ENCODE data around the gene STAT5B. TPM values are rescaled to one million over a fixed set of nuclear protein-coding genes. Genes with fewer than 3 reads are reported as not detected.
A peak's percentile ranks its signal among the peaks of the same experiment; 100 is the strongest.
"Not testable (repeated sequence)": the region's sequence is repeated elsewhere in the genome, so short reads cannot be mapped to it uniquely, and the experiment has no call there.

Gene STAT5B
- total RNA-seq, 1 donor: 60.2 TPM

DNA sequence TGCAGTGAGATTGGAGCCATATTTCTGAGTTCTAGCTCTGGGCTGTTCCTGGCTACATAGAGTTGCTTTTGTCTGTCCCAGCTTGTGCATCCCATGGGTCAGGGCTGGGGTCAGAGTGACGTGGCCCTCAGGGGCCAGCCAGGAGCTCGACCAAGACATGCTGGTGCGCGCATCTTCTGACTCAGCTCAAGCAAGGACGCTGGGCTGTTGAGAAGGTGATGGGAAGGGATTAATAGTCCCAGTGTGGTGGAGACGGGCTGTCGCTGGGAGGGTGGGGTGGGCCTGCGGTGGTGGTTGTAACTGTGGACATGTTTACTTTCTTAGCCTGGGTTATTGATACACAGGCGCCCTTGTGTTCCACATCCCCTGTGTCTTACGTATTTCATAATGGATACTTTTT, 21.6 kb upstream of the STAT5B start:
- H3K9me3 ChIP-seq (ENCODE audit: low read depth, low read length); H3K27me3 ChIP-seq (ENCODE audit: insufficient read depth, low read length); H3K4me1 ChIP-seq (ENCODE audit: insufficient read depth, low read length); H3K4me3 ChIP-seq (ENCODE audit: low read length): not testable (repeated sequence)

GRCh38 chr17:42296012-42296411, 19.8 kb upstream of the STAT5B start:
- Histone ChIP-seq H3K9me3 (ENCODE audit: low read depth, low read length) (no peaks in the 10 kb centered on the region), H3K4me1 (ENCODE audit: insufficient read depth, low read length) (peaks cover 8% of the 10 kb centered on the region), H3K27me3 (ENCODE audit: insufficient read depth, low read length) (no peaks in the 10 kb centered on the region), H3K4me3 (ENCODE audit: low read length) (no peak overlapping the region)

DNA sequence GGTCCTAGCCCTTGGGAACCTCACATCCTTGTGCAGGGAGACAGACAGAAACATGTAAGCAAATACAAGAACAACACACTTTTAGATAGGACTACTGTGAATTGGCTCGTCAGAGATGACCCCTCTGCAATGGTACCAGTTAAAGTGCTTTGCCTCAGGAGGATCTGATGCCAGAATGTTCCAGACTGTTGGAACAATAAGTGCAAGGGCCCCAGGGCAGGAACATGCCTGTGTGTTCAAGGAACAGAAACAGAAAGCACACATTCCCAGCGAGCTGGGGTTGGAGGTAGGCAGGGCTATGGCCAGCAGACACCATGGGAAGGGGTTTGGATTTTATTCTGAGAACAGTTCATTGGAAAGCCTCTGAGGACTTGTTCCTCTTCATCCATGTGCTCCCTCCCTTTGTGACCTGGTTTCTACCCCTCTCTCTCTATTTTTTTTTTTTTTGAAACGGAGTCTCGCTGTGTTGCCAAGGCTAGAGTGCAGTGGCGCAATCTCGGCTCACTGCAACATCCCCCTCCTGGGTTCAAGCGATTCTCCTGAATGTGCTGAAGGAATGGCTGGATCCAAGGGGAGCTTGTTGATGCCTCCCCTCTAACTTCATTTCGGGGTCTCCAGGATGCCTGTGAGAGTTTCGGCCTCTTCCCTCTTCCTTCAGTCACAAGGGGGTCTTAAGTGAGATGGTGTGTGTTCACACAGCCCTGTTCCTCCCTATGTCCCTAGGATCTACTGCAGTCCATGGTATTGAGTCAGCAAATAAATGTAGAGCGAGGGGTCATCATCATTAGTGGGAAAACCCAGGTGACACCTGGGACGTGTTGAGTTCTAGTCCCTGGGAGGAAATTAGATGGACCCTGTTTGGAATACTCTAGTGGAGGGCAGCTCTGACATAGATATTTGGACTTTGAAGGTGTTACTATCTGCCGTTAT, 18.5 kb upstream of the STAT5B start:
- H3K4me3 ChIP-seq (ENCODE audit: low read length): no peak overlapping the region
- no peaks in the 10 kb centered on the region for H3K27me3 ChIP-seq (ENCODE audit: insufficient read depth, low read length)
- H3K4me1 ChIP-seq (ENCODE audit: insufficient read depth, low read length): peaks cover 19% of the 10 kb centered on the region
- no peaks in the 10 kb centered on the region for H3K9me3 ChIP-seq (ENCODE audit: low read depth, low read length)

DNA sequence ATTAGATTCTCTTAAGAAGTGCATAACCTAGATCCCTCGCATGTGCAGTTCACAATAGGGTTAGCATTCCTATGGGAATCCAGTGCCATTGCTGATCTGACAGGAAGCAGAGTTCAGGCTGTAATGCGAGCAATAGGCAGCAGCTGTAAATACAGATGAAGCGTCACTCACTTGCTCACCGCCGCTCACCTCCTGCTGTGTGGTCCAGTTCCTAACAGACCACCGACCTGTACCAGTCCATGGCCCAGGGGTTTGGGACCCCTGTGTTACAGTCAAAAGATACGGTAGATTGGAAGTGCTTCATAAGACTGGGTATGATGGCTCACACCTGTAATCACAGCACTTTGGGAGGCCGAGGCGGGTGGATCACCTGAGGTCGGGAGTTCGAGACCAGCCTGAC, 14.9 kb upstream of the STAT5B start:
- no peak overlapping the region for H3K4me3 ChIP-seq (ENCODE audit: low read length)
- peaks cover 49% of the 10 kb centered on the region for H3K4me1 ChIP-seq (ENCODE audit: insufficient read depth, low read length)
- H3K9me3 ChIP-seq (ENCODE audit: low read depth, low read length): no peaks in the 10 kb centered on the region
- H3K27me3 ChIP-seq (ENCODE audit: insufficient read depth, low read length): no peaks in the 10 kb centered on the region

DNA sequence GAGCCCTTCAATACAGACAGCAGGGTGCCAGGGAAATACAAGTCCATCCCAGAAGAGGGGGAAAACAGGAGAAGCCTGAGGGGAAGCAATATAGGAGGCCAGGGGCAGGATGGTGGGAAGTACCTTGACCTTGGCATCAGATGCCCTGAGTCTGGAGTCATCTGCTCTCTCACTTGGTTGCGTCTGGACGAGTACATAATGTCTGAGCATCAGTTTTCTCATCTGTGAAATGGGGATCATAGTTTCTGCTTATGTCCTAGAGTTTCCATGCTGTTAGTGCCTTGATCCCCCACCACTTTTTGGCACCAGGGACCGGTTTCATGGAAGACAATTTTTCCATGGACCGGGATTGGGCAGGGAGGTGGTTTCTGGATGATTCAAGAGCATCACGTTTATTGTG, 14.4 kb upstream of the STAT5B start:
- Histone ChIP-seq H3K4me3 (ENCODE audit: low read length) (no peak overlapping the region), H3K27me3 (ENCODE audit: insufficient read depth, low read length) (no peaks in the 10 kb centered on the region), H3K4me1 (ENCODE audit: insufficient read depth, low read length) (peaks cover 54% of the 10 kb centered on the region), H3K9me3 (ENCODE audit: low read depth, low read length) (no peaks in the 10 kb centered on the region)

GRCh38 chr17:42289611-42290181, 13.5 kb upstream of the STAT5B start:
- Histone ChIP-seq H3K4me1 (ENCODE audit: insufficient read depth, low read length) (peaks cover 56% of the 10 kb centered on the region), H3K27me3 (ENCODE audit: insufficient read depth, low read length) (no peaks in the 10 kb centered on the region), H3K9me3 (ENCODE audit: low read depth, low read length) (no peaks in the 10 kb centered on the region), H3K4me3 (ENCODE audit: low read length) (peak overlapping the region; percentile 87)

DNA sequence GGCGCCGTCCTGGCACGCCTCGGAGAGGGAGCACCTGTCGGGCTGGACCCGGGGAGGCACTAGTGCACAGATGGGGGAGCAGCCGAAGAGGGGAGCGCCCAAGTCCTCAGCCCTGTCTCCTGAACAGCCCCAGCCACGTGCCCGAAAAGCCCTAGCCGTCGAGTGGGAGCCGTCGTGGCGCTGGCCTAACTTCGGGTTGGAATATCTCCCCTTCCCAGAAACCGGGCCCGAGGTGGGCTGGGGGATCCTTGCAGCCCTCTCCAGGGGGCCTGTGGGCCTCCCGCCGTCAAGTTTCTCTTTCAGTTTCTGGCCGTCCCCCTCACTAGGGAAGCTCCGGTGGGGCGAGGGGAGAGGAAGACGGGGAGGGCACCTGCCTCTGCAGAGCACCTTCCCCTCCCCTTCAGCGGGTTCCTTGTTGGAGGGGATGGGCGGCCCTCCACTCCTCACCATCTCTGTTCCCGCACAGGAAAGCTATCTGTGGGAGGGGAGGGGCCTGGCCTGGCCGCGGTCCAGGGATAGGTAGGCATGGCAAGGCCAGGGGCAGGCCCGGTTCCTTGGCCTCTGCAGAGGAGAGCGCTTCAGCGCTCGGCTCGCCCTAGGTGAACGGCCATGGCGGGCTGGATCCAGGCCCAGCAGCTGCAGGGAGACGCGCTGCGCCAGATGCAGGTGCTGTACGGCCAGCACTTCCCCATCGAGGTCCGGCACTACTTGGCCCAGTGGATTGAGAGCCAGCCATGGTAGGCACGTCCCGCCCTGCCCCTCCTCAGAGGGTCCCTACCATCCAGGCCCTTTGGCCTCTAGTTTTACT, 12.8 kb upstream of the STAT5B start:
- Histone ChIP-seq H3K27me3 (ENCODE audit: insufficient read depth, low read length) (no peaks in the 10 kb centered on the region), H3K9me3 (ENCODE audit: low read depth, low read length) (no peaks in the 10 kb centered on the region), H3K4me1 (ENCODE audit: insufficient read depth, low read length) (peaks cover 50% of the 10 kb centered on the region), H3K4me3 (ENCODE audit: low read length) (peak overlapping the region; percentile 87)

- Histone ChIP-seq H3K4me3 (ENCODE audit: low read length) (peak within 1 kb of the TSS; percentile 87), H3K4me1 (ENCODE audit: insufficient read depth, low read length) (peaks cover 50% of the 10 kb centered on the region), H3K9me3 (ENCODE audit: low read depth, low read length) (no peaks in the 10 kb centered on the region)
These were observed 12.0 kb upstream of the STAT5B start, which contains the start of gene STAT5A for GRCh38 chr17:42287977-42288802. STAT5A (plus strand) TSS chr17:42288498; CDS start chr17:42289412, 914 bp downstream.

DNA sequence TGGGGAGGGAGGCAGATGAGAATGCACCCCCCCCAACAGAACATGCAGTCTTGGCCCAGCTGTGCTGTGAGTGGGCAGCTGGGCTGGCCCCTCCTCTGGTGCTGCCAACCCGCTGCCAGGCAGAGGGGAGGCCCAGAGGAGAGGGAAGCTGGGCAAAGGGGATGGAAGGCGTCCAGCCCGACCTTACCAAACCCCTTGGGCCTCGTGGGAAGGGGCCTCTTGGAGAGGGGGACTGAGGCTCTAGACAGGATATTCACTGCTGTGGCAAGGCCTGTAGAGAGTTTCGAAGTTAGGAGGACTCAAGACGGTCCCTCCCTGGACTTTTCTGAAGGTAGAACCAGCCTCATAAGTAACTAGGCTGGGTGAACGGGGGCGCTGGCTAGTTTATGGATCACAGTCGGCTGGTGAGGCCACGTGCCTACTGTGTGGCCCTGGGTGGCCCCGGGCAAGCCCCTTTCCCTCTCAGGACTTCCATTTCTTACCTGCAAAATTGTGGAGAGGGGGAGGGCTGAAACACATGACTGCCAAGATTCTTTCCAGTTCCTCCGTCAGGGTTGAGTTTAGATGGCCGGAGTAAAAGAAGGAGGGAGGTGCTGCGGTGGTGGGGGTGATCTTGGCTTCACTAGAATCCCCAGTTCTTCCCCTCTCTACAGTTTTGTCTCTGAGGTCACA, 11.2 kb upstream of the STAT5B start:
- no peaks in the 10 kb centered on the region for H3K27me3 ChIP-seq (ENCODE audit: insufficient read depth, low read length)

More at GRCh38 chr17:42287977-42288802, 12.0 kb upstream of the STAT5B start, which contains the start of gene STAT5A:
- H3K27me3 ChIP-seq (ENCODE audit: insufficient read depth, low read length): no peaks in the 10 kb centered on the region

GRCh38 chr17:42286411-42287221, 10.4 kb upstream of the STAT5B start:
- Histone ChIP-seq H3K27me3 (ENCODE audit: insufficient read depth, low read length) (no peaks in the 10 kb centered on the region), H3K4me3 (ENCODE audit: low read length) (peak overlapping the region; percentile 87), H3K9me3 (ENCODE audit: low read depth, low read length) (no peaks in the 10 kb centered on the region), H3K4me1 (ENCODE audit: insufficient read depth, low read length) (peaks cover 50% of the 10 kb centered on the region)

More for the DNA sequence above, 11.2 kb upstream of the STAT5B start:
- no peaks in the 10 kb centered on the region for H3K9me3 ChIP-seq (ENCODE audit: low read depth, low read length)
- peaks cover 50% of the 10 kb centered on the region for H3K4me1 ChIP-seq (ENCODE audit: insufficient read depth, low read length)
- peak overlapping the region; percentile 87 for H3K4me3 ChIP-seq (ENCODE audit: low read length)

- H3K4me1 ChIP-seq (ENCODE audit: insufficient read depth, low read length): peaks cover 45% of the 10 kb centered on the region
- H3K27me3 ChIP-seq (ENCODE audit: insufficient read depth, low read length): no peaks in the 10 kb centered on the region
- no peak overlapping the region for H3K4me3 ChIP-seq (ENCODE audit: low read length)
- no peaks in the 10 kb centered on the region for H3K9me3 ChIP-seq (ENCODE audit: low read depth, low read length)
These were observed 9.3 kb upstream of the STAT5B start for GRCh38 chr17:42285346-42286050.

GRCh38 chr17:42284566-42284965, 8.4 kb upstream of the STAT5B start:
- H3K4me3 ChIP-seq (ENCODE audit: low read length): no peak overlapping the region
- H3K27me3 ChIP-seq (ENCODE audit: insufficient read depth, low read length): no peaks in the 10 kb centered on the region
- peaks cover 37% of the 10 kb centered on the region for H3K4me1 ChIP-seq (ENCODE audit: insufficient read depth, low read length)
- H3K9me3 ChIP-seq (ENCODE audit: low read depth, low read length): no peaks in the 10 kb centered on the region

- Histone ChIP-seq H3K9me3 (ENCODE audit: low read depth, low read length) (no peaks in the 10 kb centered on the region), H3K27me3 (ENCODE audit: insufficient read depth, low read length) (no peaks in the 10 kb centered on the region), H3K4me3 (ENCODE audit: low read length) (no peak overlapping the region), H3K4me1 (ENCODE audit: insufficient read depth, low read length) (peaks cover 31% of the 10 kb centered on the region)
These were observed 7.8 kb upstream of the STAT5B start for GRCh38 chr17:42284024-42284369.

Data from mononuclear cell (primary cell).